Cardiac fibroblast (primary cell): ENCODE results near the gene OR2L13.

Source experiments
- DNase-seq, 2 donors: peaks; one replicate each; pipeline versions ENCODE4 v3.0.0 to v3.0.0-alpha.2; 2010; ENCODE audit warnings: low read depth in 2 of 2
- H3K4me3 ChIP-seq, 2 donors: replicated peaks in 1 of 2; 1 replicate in 1 of 2; 2 replicates in 1 of 2; pipeline ENCODE4 v1.5.1; 2011; ENCODE audit warnings: low read depth in 2 of 2, low read length in 2 of 2, mild to moderate bottlenecking in 2 of 2, moderate library complexity in 1 of 2
- TF ChIP-seq, protein P1 (sequence below): IDR thresholded peaks from one replicate; pipeline ENCODE4 v1.5.1; 2011; ENCODE audit warnings: low read depth, mild to moderate bottlenecking, low read length, inconsistent platforms

The OR2L13 gene, protein sequence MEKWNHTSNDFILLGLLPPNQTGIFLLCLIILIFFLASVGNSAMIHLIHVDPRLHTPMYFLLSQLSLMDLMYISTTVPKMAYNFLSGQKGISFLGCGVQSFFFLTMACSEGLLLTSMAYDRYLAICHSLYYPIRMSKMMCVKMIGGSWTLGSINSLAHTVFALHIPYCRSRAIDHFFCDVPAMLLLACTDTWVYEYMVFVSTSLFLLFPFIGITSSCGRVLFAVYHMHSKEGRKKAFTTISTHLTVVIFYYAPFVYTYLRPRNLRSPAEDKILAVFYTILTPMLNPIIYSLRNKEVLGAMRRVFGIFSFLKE

DNA sequence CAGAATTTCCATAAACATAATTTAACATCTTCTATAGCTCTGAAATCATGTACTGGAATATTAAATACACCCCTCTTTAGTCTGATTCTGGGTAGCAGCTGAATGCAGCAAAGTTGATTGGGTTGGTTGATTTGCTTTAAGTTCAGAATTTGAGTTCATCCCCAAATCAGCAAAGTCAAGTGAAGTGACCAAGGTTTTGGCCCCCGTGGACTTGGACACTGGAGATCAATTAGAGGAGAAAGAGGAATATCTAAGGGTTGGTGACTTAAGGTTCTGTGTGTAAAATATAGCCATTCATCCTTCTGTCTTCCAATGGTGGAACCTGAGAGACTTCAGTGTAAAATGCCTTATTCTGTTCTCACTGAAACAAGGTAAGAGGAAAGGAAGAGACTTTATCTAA lies at the start of gene OR2L13:
OR2L13 (plus strand) TSS at position 301 of the 400 bp plus-strand sequence. CDS start 4,192 bp downstream, outside the sequence.
- no peak within 1 kb of the TSS for H3K4me3 ChIP-seq
- TF ChIP-seq, protein P1, sequence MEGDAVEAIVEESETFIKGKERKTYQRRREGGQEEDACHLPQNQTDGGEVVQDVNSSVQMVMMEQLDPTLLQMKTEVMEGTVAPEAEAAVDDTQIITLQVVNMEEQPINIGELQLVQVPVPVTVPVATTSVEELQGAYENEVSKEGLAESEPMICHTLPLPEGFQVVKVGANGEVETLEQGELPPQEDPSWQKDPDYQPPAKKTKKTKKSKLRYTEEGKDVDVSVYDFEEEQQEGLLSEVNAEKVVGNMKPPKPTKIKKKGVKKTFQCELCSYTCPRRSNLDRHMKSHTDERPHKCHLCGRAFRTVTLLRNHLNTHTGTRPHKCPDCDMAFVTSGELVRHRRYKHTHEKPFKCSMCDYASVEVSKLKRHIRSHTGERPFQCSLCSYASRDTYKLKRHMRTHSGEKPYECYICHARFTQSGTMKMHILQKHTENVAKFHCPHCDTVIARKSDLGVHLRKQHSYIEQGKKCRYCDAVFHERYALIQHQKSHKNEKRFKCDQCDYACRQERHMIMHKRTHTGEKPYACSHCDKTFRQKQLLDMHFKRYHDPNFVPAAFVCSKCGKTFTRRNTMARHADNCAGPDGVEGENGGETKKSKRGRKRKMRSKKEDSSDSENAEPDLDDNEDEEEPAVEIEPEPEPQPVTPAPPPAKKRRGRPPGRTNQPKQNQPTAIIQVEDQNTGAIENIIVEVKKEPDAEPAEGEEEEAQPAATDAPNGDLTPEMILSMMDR: no peak
- no peak for DNase-seq

DNA sequence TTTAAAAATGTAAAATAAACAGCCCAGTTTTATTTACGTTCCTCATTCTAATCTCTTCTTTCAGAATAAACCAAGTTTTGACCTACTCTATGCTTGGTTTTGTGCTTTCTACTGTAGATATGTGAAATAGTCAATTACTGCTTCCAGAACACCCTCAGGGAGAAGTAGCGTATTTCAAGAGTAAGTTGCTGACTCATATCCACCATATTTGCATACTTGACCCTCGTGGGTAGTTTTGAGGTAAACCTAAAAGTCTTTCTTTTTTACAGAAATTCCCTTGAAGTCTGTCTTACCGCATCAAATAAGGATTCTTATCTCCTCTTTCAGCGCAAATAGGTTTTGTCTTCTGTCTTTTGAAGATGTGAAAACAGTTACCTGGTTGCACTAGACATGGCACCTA lies 49.8 kb upstream of the OR2L13 start:
- no peak for DNase-seq
- H3K4me3 ChIP-seq: no peak overlapping the region
- TF ChIP-seq, protein P1: no peak

DNA sequence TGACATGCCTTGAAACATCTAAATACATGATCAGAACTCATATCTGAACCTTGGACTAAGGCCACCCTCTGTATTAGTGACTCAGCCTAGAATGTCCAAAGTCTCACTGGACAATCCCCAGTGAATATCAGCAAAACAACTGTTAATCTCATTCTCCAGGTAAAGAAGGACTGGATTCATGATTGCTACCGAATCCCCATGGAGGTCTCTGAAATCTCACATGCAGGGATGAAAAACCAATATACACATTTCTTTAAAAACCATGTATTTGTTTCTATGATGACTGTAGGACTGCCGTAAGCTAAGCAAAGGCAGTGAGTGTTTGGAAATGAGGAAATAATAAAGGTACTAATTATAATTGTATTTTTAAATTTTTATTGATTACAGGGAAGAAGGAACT lies 48.4 kb upstream of the OR2L13 start, which contains the start of gene OR2L3:
OR2L3 (plus strand) TSS at position 301 of the 400 bp plus-strand sequence. CDS start 13,846 bp downstream, outside the sequence.
- H3K4me3 ChIP-seq: no peak within 1 kb of the TSS
- TF ChIP-seq, protein P1: no peak
- DNase-seq: no peak

DNA sequence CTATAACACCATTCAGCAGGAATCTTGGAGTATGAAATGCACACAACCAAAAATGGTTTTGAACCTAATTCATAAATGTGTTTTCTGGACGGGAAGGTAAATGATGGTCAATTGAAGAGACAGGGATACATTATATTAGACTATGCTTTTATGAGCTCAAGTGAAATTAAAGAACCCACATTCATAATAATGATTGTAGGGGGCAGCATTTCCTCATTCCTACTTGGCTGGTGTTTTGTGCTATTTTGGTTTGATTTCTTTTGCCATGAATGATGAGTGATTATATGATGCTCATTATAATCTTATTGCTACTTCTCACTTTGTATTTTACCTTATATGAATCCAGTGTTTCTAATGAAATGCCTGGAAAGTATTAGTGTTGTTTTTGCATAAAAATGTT lies 48.0 kb upstream of the OR2L13 start:
- TF ChIP-seq, protein P1: no peak
- H3K4me3 ChIP-seq: no peak overlapping the region
- DNase-seq: no peak

DNA sequence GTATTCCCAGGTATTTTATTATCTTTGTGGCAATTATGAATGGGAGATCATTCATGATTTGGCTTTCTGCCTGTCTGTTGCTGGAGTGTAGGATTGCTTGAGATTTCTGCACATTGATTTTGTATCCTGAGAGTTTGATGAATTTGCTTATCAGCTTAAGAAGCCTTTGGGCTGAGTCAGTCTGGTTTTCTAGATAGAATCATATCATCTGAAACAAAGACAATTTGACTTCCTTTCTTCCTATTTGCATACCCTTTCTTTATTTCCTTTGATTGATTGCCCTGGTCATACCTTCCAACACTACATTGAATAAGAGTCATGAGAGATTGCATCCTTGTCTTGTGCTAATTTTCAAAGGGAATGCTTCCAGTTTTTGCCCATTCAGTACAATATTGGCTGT lies 40.3 kb upstream of the OR2L13 start:
- no peak overlapping the region for H3K4me3 ChIP-seq
- TF ChIP-seq, protein P1: no peak
- no peak for DNase-seq

DNA sequence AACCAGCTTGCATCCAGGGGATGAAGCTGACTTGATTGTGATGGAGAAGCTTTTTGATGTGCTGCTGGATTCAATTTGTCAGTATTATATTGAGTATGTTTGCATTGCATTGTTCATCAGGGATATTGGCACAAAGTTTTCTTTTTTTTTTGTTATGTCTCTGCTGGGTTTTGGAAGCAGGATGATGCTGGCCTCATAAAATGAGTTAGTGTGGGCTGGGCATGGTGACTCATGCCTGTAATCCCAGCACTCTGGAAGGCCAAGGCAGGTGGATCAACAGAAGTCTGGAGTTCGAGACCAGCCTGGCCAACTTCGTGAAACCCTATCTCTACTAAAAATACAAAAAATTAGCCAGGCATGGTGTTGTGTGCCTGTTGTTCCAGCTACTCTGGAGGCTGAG lies 39.7 kb upstream of the OR2L13 start:
- no peak for DNase-seq
- TF ChIP-seq, protein P1: no peak
- no peak overlapping the region for H3K4me3 ChIP-seq
